GM10266 (cell line): ENCODE results near the gene BABAM2.

Experiments
- DNase-seq: peaks from one replicate; pipeline ENCODE4 v3.0.0; 2012; ENCODE audit errors: extremely low spot score
- TF ChIP-seq, protein P1 (sequence below): IDR thresholded peaks from 2 replicates; pipeline ENCODE4 v1.5.1; 2012; ENCODE audit warnings: mild to moderate bottlenecking, low read depth; ENCODE audit not compliant: control insufficient read depth, insufficient read depth; ENCODE audit errors: missing control alignments

Gene BABAM2

DNA sequence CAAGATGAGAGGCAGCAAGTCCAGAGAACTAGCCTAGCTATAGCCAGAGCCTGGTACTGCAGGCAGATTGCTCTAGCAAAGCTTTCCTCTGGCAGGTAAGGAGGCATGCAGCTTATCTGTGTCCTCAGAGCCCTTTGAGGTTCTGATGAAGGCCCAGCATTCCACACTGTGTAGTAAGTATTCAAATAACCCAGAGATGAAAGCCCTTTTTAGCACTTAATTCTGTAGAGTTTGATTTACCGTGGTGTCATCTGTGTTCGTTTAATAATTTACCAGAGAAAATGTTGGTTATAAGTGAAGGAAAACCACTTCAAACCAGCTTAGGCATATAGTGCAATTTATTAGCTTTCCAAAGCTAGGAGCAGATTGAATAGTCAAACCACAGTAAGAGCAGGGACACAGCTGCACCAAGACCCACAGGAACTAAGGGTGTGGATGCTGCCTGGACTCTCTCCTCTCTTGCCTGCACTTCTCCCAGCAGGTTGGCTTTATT is 226.6 kb downstream of the BABAM2 start:
- TF ChIP-seq, protein P1, sequence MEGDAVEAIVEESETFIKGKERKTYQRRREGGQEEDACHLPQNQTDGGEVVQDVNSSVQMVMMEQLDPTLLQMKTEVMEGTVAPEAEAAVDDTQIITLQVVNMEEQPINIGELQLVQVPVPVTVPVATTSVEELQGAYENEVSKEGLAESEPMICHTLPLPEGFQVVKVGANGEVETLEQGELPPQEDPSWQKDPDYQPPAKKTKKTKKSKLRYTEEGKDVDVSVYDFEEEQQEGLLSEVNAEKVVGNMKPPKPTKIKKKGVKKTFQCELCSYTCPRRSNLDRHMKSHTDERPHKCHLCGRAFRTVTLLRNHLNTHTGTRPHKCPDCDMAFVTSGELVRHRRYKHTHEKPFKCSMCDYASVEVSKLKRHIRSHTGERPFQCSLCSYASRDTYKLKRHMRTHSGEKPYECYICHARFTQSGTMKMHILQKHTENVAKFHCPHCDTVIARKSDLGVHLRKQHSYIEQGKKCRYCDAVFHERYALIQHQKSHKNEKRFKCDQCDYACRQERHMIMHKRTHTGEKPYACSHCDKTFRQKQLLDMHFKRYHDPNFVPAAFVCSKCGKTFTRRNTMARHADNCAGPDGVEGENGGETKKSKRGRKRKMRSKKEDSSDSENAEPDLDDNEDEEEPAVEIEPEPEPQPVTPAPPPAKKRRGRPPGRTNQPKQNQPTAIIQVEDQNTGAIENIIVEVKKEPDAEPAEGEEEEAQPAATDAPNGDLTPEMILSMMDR: no peak
- DNase-seq: no peak

DNA sequence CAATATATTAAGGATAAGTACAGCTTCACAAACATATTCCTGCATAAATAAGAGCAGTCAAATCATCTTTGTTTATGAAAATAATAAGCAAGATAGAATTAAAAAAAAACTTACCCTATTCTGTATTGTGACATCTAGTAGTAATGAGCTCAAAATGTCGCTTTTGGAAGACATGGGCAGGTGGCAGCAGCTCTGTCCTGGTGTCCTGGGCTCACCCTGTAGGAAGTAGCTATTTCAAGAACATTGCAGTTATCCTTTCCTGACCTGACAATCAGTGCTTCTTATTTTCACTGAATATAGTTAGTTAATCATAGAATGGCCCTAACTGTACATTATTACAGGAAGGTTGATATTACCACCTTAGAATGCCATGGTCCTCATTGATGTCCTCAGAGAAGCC is 229.1 kb downstream of the BABAM2 start:
- TF ChIP-seq, protein P1: no peak
- DNase-seq: no peak

DNA sequence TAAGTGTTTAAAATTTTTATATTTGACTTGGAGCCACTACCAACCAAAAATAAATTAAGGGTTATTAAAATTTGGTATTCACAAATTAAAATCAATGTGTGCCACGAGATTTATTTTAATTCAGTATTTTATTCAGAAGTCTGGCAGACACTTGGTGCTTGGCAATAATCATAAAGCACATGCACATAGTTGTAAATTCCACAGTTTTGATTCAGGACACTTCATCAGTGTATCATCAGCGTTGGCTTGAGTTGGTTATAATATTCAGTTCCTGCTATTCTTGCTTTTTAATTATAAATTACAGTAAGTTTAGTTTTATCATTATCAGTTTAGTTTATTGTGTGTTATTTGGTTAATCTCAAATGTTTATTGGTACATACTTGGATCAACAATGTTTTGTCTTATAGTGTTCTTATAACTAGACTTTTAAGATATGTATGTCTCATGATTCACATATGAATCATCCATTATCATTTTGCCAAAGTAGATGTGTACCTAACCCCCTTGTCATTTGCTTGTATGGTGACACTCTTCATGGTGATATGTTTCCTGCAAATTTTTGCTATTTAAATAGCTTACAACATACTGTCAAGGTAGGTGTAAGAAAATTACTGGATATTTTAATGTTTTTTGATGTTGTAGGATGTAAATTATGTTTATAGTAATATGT is 237.9 kb downstream of the BABAM2 start:
- no peak for DNase-seq
- TF ChIP-seq, protein P1: no peak

DNA sequence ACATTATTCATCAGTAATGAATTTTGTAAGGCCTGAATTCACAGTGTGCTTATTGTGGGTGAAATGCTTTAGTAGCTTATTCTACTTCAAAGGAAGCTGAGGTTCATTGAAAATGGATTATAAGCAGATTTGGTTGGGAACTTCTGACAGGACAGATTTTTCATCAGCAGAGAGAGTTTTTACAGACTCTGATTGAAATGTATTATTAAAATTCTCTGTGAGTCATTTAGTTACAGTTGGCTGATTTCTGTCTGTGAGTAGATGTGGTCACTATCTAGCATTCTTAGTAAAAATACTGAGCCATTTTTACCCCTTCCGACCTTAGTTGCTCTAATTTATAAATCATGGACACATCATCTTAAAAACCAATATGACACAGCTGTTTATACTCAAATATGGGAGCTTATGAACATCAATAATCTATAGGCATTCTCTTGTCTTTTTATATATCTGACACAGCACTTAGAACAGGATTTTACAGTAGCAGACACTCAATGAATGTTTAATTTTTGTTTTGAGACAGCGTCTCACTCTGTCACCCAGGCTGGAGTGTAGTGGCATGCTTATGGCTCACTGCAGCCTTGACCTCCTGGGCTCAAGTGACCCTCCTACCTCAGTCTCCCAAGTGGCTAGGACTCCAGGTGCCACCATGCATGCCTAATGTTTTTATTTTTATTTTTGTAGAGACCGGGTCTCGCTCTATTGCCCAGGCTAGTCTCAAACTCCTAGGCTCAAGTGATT is 239.6 kb downstream of the BABAM2 start:
- no peak for DNase-seq
- TF ChIP-seq, protein P1: no peak

DNA sequence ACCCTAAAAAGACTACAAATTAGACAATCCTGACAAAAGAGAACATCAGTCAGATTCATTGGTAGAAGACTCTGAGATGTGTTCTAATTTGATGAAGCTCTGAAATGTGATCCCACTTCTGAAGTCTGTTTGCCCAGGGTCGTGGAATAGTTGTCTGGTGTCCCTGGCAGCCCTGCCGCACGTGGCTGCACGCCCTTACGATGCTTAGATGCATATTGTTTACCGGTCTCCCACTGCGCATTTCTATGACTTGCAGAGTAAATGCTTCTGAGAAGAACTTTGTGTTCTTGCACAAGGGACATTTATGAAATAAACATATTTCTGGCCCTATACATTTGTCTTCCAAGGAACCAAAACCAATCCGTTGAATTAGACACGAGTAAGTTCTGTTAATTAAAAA is 243.2 kb downstream of the BABAM2 start:
- no peak for DNase-seq
- TF ChIP-seq, protein P1: no peak

DNA sequence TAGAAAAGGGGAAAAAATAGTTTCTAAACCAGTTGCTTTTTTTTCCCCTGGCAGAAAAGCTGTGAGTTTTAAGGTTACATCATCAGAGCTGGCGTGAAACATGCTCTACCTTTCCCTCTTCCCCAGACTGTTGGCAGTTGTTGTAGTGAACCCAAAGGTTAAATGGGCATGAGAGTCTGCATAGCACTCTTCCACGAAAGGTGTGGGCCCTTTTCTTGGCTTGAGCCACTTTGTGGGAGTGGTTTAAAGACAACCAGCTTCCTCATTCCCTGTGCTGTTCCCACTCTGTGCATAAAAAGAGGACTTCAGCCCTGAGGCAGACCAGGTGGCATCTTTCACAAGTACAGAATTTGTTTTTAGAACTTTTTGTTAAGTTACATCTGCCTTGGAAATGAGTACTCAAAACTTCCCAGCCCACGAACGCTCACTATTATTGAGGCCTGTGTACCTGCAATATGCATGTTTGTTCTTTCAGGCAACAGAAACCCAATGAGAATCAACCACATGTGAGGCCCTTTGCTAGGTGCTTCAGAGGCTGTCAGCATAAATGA is 243.8 kb downstream of the BABAM2 start:
- TF ChIP-seq, protein P1: no peak
- no peak for DNase-seq

DNA sequence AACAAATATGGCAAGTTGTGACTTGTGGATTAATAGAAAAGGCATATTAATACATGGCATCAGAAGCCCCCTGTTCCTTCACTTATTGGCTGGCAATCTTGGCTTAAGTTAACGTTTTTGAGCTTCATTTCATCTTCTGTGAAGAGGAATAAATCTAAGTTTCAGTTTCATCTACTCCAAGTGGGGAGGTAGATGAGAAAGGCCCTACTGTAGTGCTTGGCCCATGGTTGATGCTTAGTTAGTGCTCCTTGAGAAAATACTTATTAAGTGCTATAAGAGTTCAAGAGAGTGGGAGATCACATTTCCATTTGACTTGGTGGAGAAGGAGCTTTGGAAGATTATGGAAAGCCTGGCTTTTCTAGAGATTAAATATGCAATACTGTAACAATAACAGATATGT is 244.3 kb downstream of the BABAM2 start:
- DNase-seq: no peak
- TF ChIP-seq, protein P1: no peak
